ENCODE data around the gene PEMT.

- TF ChIP-seq CTCF (IDR thresholded peaks at IDR 0.05): no peak
- TF ChIP-seq POLR2A (IDR thresholded peaks at IDR 0.05): no peak
These were observed 46.3 kb downstream of the PEMT start for GRCh38 chr17:17545031-17545820.
